ENCODE measurements around the gene SRSF6.

DNA sequence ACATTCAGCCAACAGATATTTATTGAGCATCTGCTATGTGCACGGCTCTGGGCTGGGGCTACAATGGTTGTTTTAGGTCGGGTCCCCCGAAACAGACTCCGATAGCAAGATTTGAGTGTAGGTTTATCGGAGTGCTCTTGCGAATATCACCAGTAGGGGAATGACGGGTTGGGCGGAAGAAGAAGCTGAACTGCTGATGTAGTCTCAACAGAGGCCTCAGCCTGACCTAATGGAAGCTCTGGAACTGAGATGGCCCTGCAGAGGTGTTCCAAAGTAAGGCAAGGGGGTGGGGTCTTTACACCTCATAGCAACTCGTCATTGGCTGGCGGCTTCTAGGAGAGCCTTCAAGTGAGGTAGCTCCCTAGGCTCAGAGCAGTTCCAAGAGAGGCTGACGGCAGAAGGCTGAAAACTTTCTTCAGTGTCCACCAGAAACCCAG is 50.9 kb downstream of the SRSF6 start:
- TF ChIP-seq POLR2A (IDR thresholded peaks at IDR 0.05; ENCODE audit: low read depth, low read length) (no peak), RAD51 (IDR thresholded peaks at IDR 0.05) (no peak), EZH2 (IDR thresholded peaks at IDR 0.05; ENCODE audit: borderline replicate concordance, control insufficient read depth, low read depth, low read length) (no peak), RBBP5 (conservative IDR thresholded peaks at IDR 0.05) (no peak), POLR2AphosphoS5 (IDR thresholded peaks at IDR 0.05; ENCODE audit: low read length) (no peak), CHD2 (IDR thresholded peaks at IDR 0.05; ENCODE audit: borderline replicate concordance, low read depth, low read length) (no peak)
- TF ChIP-seq, protein P1, sequence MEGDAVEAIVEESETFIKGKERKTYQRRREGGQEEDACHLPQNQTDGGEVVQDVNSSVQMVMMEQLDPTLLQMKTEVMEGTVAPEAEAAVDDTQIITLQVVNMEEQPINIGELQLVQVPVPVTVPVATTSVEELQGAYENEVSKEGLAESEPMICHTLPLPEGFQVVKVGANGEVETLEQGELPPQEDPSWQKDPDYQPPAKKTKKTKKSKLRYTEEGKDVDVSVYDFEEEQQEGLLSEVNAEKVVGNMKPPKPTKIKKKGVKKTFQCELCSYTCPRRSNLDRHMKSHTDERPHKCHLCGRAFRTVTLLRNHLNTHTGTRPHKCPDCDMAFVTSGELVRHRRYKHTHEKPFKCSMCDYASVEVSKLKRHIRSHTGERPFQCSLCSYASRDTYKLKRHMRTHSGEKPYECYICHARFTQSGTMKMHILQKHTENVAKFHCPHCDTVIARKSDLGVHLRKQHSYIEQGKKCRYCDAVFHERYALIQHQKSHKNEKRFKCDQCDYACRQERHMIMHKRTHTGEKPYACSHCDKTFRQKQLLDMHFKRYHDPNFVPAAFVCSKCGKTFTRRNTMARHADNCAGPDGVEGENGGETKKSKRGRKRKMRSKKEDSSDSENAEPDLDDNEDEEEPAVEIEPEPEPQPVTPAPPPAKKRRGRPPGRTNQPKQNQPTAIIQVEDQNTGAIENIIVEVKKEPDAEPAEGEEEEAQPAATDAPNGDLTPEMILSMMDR (IDR thresholded peaks at IDR 0.05 in 2 of 3, conservative IDR thresholded peaks at IDR 0.05 in 1 of 3; ENCODE audit: control insufficient read depth in 2 of 3, extremely low read depth in 1 of 3, insufficient read depth in 1 of 3, low read depth in 3 of 3, low read length in 3 of 3), result no peak
- TF ChIP-seq, protein P2, sequence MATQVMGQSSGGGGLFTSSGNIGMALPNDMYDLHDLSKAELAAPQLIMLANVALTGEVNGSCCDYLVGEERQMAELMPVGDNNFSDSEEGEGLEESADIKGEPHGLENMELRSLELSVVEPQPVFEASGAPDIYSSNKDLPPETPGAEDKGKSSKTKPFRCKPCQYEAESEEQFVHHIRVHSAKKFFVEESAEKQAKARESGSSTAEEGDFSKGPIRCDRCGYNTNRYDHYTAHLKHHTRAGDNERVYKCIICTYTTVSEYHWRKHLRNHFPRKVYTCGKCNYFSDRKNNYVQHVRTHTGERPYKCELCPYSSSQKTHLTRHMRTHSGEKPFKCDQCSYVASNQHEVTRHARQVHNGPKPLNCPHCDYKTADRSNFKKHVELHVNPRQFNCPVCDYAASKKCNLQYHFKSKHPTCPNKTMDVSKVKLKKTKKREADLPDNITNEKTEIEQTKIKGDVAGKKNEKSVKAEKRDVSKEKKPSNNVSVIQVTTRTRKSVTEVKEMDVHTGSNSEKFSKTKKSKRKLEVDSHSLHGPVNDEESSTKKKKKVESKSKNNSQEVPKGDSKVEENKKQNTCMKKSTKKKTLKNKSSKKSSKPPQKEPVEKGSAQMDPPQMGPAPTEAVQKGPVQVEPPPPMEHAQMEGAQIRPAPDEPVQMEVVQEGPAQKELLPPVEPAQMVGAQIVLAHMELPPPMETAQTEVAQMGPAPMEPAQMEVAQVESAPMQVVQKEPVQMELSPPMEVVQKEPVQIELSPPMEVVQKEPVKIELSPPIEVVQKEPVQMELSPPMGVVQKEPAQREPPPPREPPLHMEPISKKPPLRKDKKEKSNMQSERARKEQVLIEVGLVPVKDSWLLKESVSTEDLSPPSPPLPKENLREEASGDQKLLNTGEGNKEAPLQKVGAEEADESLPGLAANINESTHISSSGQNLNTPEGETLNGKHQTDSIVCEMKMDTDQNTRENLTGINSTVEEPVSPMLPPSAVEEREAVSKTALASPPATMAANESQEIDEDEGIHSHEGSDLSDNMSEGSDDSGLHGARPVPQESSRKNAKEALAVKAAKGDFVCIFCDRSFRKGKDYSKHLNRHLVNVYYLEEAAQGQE (IDR thresholded peaks at IDR 0.05; ENCODE audit: low read depth, low read length), result no peak
- TF ChIP-seq, protein P3, sequence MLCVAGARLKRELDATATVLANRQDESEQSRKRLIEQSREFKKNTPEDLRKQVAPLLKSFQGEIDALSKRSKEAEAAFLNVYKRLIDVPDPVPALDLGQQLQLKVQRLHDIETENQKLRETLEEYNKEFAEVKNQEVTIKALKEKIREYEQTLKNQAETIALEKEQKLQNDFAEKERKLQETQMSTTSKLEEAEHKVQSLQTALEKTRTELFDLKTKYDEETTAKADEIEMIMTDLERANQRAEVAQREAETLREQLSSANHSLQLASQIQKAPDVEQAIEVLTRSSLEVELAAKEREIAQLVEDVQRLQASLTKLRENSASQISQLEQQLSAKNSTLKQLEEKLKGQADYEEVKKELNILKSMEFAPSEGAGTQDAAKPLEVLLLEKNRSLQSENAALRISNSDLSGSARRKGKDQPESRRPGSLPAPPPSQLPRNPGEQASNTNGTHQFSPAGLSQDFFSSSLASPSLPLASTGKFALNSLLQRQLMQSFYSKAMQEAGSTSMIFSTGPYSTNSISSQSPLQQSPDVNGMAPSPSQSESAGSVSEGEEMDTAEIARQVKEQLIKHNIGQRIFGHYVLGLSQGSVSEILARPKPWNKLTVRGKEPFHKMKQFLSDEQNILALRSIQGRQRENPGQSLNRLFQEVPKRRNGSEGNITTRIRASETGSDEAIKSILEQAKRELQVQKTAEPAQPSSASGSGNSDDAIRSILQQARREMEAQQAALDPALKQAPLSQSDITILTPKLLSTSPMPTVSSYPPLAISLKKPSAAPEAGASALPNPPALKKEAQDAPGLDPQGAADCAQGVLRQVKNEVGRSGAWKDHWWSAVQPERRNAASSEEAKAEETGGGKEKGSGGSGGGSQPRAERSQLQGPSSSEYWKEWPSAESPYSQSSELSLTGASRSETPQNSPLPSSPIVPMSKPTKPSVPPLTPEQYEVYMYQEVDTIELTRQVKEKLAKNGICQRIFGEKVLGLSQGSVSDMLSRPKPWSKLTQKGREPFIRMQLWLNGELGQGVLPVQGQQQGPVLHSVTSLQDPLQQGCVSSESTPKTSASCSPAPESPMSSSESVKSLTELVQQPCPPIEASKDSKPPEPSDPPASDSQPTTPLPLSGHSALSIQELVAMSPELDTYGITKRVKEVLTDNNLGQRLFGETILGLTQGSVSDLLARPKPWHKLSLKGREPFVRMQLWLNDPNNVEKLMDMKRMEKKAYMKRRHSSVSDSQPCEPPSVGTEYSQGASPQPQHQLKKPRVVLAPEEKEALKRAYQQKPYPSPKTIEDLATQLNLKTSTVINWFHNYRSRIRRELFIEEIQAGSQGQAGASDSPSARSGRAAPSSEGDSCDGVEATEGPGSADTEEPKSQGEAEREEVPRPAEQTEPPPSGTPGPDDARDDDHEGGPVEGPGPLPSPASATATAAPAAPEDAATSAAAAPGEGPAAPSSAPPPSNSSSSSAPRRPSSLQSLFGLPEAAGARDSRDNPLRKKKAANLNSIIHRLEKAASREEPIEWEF (IDR thresholded peaks at IDR 0.05; ENCODE audit: insufficient replicate concordance, low read depth, low read length), result no peak
- TF ChIP-seq, protein P4, sequence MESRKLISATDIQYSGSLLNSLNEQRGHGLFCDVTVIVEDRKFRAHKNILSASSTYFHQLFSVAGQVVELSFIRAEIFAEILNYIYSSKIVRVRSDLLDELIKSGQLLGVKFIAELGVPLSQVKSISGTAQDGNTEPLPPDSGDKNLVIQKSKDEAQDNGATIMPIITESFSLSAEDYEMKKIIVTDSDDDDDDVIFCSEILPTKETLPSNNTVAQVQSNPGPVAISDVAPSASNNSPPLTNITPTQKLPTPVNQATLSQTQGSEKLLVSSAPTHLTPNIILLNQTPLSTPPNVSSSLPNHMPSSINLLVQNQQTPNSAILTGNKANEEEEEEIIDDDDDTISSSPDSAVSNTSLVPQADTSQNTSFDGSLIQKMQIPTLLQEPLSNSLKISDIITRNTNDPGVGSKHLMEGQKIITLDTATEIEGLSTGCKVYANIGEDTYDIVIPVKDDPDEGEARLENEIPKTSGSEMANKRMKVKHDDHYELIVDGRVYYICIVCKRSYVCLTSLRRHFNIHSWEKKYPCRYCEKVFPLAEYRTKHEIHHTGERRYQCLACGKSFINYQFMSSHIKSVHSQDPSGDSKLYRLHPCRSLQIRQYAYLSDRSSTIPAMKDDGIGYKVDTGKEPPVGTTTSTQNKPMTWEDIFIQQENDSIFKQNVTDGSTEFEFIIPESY (IDR thresholded peaks at IDR 0.05), result no peak
